EL (cell line): ENCODE measurements around the gene EOLA1.
"Not testable (repeated sequence)": the region's sequence is repeated elsewhere in the genome, so short reads cannot be mapped to it uniquely, and the experiment has no call there.

Source experiments
- DNase-seq: peaks from one replicate; pipeline ENCODE4 v3.0.0-alpha.2; 2016

The EOLA1 gene

DNA sequence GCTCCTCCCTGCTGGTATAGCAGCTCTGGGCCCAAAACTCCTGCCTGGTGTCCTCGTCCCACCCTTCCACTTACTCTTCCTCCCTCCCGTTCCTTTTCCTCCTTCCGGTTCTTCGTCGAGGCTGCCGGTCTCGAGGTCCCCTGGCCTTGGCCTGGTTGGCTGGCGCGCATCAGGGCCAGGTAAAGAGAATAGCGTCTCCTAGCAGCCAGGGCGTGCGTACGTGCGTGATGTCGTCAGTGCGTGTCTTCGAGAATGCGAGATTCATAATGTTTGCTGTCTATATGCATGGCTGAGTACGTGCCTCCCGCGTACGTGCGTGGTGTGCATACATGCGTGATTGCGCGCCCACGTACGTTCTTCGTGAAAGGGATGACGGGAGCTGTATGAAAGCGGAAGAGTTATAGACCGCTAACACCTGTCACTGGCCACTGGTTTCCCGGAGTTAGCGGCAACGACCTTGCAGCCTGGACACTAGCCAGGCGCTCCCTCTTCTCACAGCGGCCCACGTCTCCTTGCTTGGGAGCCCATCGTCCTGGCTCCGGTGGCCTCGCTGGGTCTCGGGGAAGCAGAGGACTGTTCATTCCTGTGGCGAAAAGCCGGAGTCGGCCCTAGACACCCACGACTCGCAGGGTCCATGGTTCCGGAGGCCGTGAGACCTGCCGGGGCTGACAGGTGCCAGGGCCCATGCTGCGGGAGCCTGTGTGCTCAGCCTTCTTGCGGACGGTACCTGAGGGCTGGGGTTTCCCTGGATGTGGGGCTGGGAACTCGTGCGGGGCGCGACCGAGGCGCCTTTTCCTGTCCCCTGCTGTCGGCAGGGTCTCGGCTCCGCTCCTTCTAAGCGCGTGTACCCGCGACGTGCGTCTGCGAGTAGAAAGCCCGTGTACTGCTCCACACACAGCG is at the start of gene EOLA1:
Gene EOLA1 (plus strand): TSS at position 392 of the 900 bp plus-strand sequence. CDS start 4,619 bp downstream, outside the sequence.
- DNase-seq: peak; percentile 93

DNA sequence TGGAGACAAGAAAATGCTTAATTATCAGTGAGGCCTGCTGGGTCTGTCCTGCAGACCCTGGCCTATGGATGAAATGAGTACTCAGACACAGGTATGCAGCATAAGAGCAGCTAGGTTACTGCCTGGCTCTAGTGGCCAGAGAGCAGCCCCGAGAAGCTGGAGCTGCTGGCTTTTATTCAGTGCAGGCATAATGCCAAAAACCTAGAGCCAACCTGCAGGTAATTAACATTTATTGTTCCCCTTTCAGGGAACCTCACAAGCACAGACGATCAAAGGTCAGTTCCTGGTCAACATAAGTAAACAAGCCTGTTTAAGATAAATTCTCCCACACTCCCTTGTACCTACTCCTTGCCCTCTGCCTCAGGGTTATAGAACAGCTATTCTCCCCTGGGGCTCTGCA is 49.0 kb upstream of the EOLA1 start:
- DNase-seq: no peak

DNA sequence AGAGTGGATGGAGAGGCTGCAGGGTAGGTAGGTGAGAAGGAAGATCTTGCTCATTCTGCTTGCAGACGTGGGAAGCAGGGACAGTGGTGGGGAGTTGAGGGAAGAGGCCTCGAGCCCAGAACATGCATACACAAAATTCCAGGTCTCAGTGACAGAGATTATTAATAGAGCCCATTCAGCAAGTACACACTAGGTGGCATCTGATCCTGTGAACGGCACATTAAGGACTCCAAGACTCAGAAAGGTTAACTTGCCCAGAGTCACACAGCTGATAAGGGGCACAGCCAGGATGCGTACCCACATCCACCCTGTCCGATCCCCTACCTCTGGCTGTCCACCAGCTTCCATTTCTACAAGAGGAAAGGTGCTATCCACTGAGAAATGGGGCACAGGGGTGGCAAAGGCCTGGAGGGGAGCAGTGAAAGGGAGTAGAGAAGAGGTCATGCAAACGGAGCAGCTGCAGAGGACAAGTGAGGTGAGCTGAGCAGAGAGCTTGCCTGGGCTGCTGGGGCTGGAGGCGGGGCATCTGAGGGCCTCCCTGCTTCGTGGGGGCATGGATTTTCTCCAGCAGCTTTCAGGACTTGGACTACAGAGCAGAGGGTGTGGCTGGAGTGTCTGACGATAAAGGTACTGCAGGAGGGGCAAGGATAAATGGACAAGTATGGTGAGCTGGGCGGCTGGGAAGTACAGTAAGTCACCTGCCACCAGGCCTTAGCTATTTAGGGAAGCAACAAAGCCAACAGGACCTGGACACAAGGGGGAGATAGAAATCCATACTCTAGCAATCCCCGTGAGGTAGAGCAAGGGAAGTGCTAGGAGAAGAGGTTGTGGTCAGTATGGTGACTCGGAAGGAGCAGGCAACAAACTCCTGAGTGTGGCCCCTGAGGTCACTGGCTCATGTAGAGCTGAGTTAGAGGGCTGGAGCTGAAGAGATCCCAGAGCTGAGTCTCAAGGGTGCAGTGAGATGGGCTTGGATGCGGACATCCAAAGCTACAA is 46.9 kb upstream of the EOLA1 start:
- peak; percentile 24 for DNase-seq

DNA sequence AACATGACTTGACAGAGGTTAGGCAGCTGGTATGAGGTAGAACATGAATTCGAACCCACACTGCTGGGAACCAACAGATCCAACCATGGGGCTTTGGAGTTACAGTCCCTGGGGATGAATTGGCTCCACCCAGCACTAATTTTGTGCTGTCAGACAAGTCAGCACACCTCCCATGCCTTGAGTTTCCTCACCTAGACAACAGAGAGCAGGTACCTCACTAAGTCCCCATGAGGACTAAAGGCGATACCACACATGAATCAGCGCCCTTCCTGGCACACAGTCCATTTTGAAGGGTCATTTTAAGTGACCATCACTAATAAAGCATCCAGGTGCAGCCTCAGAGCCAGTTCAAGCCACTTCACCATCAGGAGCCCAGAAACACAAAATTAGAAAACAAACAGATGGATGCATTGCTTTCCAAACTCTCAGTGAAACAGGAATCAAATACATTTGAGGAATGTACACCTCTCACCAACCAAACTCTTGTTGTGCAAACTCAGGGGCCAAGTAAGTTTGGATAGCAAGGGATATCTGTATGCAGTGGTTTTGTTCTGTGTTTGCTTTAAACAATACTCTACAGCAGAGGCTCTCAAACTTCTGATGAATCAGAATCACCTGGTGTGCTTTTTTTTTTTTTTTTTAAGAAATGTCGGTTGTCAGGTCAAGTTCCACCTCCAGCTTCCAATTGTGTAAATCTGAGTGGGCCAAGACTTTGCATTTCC is 45.8 kb upstream of the EOLA1 start:
- DNase-seq: no peak

DNA sequence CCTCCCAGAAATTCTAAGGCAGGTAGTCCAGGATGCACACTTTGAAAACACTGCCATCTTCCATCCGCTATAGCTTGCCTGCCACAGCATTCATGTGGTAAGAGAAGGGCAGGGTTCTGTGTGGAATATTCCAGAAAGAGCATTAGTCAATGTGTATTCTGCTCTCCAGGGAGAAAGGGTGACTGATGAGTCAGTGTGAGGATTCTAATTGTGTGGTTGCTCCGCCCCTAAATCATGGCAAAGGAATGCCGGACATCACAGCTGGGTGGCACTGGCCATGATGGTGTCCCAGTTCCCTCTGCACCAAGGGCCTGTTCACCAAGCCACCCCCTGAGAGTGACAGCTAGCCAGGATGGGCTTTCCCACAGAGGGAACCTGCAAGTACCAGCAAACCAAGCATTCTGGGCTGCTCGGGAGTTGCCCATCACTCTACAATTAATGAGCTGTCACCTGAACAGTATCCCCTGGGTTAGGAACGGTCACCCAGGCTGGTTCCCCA is 45.2 kb upstream of the EOLA1 start:
- peak; percentile 84 for DNase-seq

DNA sequence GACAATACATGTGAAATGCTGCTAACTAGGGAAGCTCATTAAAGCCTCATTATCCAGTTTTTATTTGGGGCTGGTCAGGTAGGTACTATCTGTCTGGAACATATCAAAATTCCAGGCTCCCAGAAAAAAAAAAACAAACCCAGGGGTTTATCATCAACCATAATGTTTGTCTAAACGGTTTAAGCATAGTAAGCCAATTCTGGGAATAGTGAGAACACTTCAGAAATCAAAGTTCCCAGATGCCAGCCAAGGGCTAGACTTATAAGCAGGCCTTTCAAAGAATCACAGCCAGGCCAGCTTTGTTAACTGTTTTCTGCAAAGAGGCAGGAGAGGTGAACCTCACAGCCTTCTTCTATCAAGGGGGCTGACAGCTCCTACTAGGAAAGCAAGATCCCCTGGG is 43.8 kb upstream of the EOLA1 start:
- DNase-seq: no peak

DNA sequence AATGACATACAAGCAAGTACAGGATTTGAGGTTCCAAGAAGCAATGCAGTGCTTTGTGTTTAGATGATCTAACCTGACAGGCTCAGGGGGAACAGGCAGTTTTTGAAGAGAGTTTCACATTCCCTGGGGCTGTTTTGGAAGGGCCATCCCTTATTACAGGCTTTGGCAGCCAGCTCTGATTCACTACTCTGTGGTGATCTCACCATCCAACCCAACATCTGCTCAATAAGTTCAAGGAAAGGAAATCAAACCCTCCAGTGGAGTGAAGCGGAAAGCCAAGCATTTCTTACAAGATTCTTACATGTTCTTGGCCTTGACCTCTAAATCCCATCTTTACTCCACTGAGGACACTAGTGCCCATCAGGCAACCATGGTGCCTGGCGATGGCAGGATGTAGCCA is 43.2 kb upstream of the EOLA1 start:
- peak; percentile 85 for DNase-seq

DNA sequence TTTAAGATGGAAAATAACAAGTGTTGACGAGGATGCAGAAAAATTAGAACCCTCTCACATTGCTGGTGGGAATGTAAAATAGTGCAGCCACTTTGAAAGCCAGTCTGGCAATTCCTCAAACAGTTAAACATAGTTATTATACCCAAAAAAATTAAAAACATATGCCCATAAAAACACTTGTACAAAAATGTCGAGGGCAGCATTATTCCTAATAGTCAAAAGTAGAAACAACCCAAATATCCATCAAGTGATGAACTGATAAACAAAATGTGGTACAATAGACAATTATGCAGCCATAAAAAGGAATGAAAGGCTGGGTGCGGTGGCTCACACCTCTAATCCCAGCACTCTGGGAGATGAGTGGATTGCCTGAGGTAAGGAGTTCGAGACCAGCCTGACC is 42.0 kb upstream of the EOLA1 start:
- DNase-seq: no peak

DNA sequence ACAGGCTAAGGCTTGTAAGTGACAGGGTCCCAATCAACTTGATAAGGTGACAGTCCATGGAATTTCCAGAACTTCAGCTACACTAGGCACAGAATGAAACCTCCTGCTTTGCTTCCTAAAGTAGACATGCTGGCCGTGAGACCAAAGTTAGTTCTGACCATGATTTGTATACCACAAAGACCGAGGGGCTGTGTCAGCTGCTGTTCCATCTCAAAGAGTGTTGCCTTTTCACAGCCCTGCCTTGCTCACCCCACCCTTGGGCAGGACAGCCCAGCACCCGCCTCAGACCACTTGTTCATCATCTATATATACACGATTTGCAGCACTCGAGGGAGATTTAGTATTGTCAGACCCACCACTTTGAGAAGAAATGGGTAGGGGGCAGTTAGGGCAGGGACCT is 41.0 kb upstream of the EOLA1 start:
- no peak for DNase-seq

DNA sequence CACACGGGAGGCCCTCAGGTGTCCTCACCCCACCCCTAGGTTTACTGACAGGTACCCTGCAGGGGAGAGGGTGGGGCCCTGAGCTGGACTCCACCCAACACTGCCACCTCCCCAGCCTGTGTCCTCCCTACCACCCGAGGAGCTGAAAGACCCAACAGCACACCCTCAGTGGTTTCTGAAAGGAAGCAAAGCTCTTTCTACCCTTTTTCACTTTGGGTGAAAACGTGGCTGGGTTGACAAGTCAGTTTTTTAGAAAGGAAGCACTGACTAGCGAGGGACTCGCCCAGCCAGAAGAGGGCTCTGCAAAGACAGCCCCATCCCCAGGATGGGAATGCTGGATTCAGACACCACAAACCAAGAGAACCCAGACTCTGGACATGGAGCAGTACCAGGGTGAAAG is 37.9 kb upstream of the EOLA1 start:
- DNase-seq: not testable (repeated sequence)

DNA sequence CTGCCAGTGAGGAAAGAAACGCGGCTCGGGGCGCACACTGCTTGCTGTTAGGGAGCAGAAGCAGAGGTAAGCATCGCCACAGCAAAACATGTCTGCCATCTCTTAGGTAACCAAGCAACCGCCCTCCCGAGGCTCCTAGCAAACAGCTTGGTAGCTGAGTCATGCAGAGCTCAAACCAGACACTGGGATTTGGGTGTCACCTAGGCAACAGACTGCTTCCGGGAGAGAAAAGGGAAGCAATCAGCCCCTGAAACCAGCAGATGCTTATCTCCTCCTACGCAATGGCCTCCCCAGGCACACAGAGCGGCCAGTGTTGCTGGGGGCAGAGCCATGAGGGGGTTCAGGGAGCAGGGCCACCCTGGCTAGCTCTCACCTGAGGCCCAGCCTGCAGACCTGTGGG is 37.4 kb upstream of the EOLA1 start:
- DNase-seq: peak; percentile 36

DNA sequence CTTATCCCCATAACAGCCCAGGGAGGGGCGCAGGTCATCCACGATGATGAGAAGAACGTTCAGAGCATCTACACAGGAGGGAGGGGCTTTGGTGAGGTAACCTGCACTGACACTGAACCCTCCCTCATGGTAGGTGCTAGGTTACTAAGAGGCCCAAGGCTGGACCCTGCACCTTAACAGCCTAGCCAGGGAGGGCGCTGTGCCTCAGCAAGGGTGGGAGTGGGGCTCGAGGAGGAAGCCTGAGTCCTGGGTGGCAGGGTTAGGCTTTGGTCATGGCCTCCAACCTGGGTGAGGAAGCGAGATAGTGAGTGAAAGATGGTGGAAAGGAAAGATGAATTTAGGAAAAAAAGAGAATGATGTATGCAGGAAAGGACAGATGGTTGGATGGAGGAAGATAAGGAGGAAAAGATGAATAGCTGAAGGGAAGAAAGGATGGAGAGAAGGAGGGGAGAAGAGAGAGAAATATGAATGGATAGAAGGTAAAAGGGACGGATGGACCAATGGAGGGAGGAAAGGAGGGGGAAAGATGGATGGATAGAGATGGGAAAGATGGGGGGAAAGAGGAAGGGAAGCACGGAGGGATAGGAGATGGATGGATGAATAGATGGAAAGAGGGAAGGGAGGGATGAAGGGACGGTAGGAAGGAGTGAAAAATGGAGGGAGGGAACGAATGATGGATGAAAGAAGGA is 36.4 kb upstream of the EOLA1 start:
- peak; percentile 27 for DNase-seq

DNA sequence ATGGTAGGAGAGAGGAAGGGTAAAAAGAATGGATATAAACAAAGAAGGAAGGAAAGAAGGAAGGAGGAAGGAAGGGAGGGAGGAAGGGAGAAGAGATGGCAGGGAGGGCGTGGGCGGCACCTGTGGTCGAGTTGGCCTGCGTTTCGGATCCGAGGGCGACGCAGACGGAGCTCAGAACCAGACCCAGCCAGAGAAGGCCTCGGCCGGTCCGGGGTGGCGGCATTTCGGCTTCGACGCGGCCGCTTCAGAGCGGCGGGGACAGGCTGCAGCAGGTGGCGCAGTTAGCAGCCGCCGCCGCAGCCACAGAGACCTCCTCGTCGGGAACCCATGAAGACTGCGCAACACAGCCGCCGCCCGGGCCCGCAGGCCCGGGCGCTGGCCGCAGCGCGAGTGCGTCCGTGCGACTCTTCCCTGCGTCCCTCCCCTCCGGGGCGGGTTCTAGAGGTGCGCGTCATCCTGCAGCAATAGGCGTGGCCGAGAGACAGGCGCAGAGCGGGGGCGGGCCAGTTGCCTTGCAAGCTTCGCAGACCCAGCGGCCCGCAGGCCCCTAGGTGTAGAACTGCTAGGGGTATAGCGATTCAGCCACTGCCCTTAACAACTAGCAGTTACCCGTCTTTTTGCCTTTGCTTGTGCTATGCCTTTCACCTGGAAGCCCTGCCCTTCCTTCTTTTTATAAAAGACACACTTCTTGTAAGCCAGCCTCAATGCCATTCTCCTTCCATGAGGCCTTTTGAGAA is 35.7 kb upstream of the EOLA1 start, which contains the start of gene IDS:
Gene IDS (minus strand): TSS at position 392 of the 737 bp plus-strand sequence. CDS start 169 bp downstream, at position 223.
- peak; percentile 85 for DNase-seq

DNA sequence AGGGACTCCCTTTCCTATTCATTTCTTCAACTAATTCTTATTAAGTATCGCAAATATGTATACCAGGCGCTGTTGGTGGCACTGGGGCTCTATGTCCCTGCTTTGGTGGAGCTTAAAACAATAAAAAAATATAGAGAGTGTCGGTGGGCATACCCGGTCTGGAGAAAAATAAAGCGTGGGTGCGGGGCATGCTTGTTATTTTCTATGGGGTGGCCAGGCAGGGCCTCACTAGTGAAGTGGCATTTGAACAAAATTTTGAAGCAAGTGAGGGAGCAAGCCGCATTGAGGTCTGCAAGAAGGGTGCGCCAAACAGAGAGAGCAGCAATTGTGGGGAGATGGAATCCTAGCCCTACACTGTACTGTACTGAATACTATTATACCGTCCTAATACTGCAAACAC is 35.1 kb upstream of the EOLA1 start:
- no peak for DNase-seq

DNA sequence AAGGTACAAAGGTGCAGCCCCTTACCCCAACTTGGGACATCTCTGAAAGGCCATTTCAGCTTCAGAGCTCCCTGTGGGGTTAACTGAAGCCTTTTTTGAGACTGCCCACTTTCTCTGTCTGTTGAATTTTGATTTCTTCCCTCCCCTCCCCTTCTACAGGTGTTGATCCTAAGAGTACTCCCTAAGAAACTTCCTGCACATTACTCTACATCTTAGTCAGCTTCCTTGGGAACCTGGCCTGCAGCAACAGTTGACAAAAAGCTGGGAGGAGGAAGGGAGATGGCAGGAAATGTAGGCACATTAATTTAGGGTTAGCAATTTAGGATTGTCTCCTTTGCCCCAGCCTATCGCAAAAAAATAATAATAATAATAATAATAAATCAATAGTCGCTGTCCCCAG is 34.5 kb upstream of the EOLA1 start:
- DNase-seq: no peak

DNA sequence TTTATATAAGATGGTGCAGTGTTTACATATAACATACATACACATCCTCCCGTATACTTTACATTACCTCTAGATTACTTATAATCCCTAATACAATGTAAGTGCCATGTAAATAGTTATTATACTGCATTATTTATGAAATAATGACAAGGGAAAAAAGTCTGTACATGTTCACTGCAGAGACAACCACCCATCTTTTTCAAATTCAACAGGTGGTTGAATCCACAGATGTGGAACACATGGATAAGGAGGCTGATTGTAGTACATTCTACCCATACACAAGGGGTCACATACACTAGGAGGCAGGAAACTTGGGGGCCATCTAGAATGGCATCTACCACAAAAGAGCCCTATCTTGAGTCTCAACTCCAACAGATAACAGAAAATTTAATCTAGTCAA is 32.3 kb upstream of the EOLA1 start:
- no peak for DNase-seq

DNA sequence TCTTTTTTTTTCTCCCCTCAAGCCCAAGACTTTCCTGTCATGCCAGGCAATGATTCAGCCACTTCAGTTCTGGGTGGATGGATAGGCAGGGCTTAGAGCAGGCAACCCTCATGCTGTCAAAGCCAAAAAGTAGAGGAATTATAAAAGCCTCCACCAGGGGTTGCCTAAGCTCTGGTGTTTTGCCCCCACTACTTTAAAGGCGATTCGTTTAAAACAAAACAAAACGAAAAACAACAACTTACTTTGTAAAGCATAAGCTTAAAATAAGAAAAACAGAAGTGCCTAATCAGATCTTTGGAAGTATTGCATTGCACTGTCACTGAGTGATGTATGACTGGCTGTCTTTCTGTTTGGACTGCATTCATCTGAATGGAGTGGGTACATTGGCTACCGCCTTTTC is 30.4 kb upstream of the EOLA1 start:
- no peak for DNase-seq

DNA sequence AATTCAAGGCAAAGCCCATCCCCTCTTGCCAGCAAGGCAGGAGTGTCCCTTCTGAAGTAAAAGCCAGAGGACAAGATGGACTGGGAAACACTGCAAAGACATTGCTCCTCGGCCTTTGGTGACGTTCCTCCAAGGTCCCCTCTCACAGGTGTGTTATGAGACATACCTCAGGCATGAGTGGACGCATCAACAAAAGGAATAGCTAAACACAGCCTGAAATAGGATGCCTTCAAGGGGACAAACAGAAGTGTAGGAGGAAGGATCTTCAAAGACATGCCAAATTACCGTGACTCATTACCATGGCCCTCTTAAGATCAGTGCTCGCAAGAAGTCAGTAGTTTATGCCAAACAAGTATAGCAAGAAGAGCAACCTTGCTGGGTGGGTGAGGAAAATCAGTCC is 29.7 kb upstream of the EOLA1 start:
- no peak for DNase-seq

DNA sequence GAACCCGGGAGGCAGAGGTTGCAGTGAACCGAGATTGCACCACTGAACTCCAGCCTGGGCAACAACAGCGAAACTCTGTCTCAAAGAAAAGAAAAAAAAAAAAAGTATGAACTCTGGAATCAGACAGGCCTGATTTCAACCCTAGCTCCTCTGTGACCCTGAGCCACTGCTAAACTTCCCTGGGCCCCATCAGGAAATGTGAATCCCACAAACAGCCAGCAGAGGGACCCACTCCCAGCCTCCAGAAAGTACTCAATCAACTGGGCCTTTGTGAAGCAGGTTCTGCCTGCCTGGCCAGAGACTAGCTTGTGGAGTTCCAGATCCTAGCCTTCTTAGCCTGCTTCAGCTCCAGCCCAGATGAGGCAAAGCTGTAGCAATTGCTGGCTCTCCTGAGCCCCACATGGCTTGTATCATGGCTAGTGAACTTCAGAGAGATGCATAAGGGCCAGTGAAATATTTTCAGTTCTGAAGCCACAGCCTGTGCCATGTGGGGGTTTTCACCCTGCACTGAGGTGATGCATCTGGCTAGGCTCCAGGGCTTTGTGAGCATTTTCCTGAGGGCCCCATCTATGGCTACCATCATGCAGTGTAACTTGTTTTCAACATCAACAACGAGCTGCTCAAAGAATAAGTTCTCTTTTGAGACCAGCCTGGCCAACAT is 28.5 kb upstream of the EOLA1 start:
- peak; percentile 42 for DNase-seq

DNA sequence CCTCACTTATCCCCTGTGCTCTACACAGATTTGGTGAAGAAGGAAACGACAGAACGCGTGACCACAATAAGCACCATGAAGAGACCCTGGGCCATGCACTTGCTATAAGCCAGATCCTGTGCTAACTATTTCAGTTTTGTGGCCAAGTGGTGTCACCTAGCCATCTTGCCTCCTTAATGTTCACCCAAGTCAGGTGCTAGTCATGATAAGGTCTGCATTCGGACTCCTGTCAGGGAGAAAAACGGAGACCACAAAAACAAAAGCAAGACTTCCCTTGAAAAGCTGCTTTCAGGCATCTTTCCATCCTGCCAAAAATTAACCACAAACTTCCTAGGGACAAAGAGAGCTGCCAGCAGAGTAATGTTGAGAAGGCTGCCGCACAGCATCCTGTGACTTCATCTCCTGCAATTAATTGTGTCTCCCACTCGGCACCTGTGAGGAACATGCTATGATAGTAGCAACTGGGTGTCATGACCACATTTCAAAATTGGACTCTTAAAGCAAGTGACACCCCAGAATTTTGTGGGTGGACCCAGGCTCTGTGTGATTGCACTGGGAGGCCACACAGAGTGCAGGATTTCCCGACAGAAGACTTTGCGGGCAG is 26.9 kb upstream of the EOLA1 start:
- DNase-seq: no peak
